HepG2 (cell line): ENCODE measurements around the gene SLC26A2. TPM values are rescaled to one million over a fixed set of nuclear protein-coding genes. Genes with fewer than 3 reads are reported as not detected.

ENCODE experiments used
- ATAC-seq: fragments of 200-7000 bp; cut with Tn5 transposase; 3 replicates; pipeline ENCODE4 v1.9.1; 2020; ENCODE audit warnings: mild to moderate bottlenecking, moderate library complexity
- BruUV-seq: library from RNA; stranded (reverse); fragments of 400-500 nt; replicated peaks from 2 replicates; lab custom pipeline; 2021; lab: Mats Ljungman, UMichigan
- CTCF ChIA-PET: fragments of 300-600 bp; formaldehyde crosslinking; extraction: SDS; loops from one replicate; lab custom pipeline; 2021; ENCODE audit warnings: low total read pairs, inconsistent platforms, low intra/inter-chr PET ratio; lab: Yijun Ruan, JAX
- POLR2A ChIA-PET: fragments of 350-600 bp; sonication (Branson Sonifier 250); formaldehyde crosslinking; loops from one replicate; lab custom pipeline; 2020; ENCODE audit warnings: antibody characterized with exemption, inconsistent platforms; lab: Yijun Ruan, JAX
- DNase-seq: peaks from one replicate; pipeline ENCODE4 v3.0.0-alpha.2; 2015; ENCODE audit warnings: low spot score
- FAIRE-seq: peaks from 3 replicates; lab custom pipeline; 2011; peaks lifted over from hg19 to GRCh38; lab: Jason Lieb, UNC
- H2AFZ ChIP-seq: one replicate; pipeline ENCODE4 v1.6.1; 2011; ENCODE audit warnings: low read length, inconsistent platforms
- H3K27ac ChIP-seq: fragments of 300-600 bp; 3 replicates; pipeline ENCODE4 v1.8.0; 2011; ENCODE audit warnings: mixed run types, mild to moderate bottlenecking, mixed read lengths, low read length, inconsistent platforms; ENCODE audit not compliant: insufficient read depth; ENCODE audit errors: extremely low read length
- H3K27me3 ChIP-seq, 2 experiments: fragments of 200-600 bp in 1 of 2; 2 replicates in 1 of 2; 3 replicates in 1 of 2; pipeline versions ENCODE4 v1.6.0 to v1.8.0; 2011; ENCODE audit warnings: low read length in 2 of 2, mild to moderate bottlenecking in 2 of 2, moderate library complexity in 2 of 2, inconsistent platforms in 1 of 2; ENCODE audit not compliant: insufficient read depth in 2 of 2, control insufficient read depth in 1 of 2
- H3K36me3 ChIP-seq, 2 experiments: fragments of 200-600 bp in 1 of 2; replicated peaks in 1 of 2; 2 replicates in 1 of 2; 3 replicates in 1 of 2; pipeline versions ENCODE4 v1.5.1 to v1.8.0; 2011; ENCODE audit warnings: low read length in 2 of 2, inconsistent platforms in 1 of 2; ENCODE audit not compliant: insufficient read depth in 2 of 2, control insufficient read depth in 1 of 2
- H3K4me1 ChIP-seq: 2 replicates; pipeline ENCODE4 v1.5.1; 2012; ENCODE audit warnings: low read length, inconsistent platforms; ENCODE audit not compliant: insufficient read depth
- H3K4me2 ChIP-seq: 2 replicates; pipeline ENCODE4 v1.6.0; 2011; ENCODE audit warnings: low read depth, low read length, inconsistent platforms
- H3K4me3 ChIP-seq, 3 experiments: fragments of 200-600 bp in 1 of 3; sonication (generic), shearing (Covaris generic) in 1 of 3; replicated peaks in 1 of 3; 2 replicates each; pipeline ENCODE4 v1.5.1; 2011 to 2016; ENCODE audit warnings: low read length in 3 of 3, inconsistent platforms in 2 of 3, low read depth in 2 of 3, mild to moderate bottlenecking in 2 of 3, control low read depth in 1 of 3, mixed read lengths in 1 of 3; ENCODE audit not compliant: insufficient read depth in 1 of 3
- H3K79me2 ChIP-seq: one replicate; pipeline ENCODE4 v1.6.1; 2011; ENCODE audit warnings: low read length, inconsistent platforms; ENCODE audit not compliant: insufficient read depth
- H3K9ac ChIP-seq: 2 replicates; pipeline ENCODE4 v1.6.0; 2011; ENCODE audit warnings: mild to moderate bottlenecking, low read depth, low read length, inconsistent platforms; ENCODE audit not compliant: insufficient read depth
- H3K9me3 ChIP-seq: 2 replicates; pipeline ENCODE4 v1.5.1; 2012; ENCODE audit warnings: mild to moderate bottlenecking, low read length
- H4K20me1 ChIP-seq: 2 replicates; pipeline ENCODE4 v1.6.0; 2011; ENCODE audit warnings: inconsistent platforms, mild to moderate bottlenecking, low read length, moderate library complexity; ENCODE audit not compliant: insufficient read depth
- ARID2 ChIP-seq: sonication (generic); formaldehyde crosslinking; IDR thresholded peaks from 2 replicates; pipeline ENCODE4 v1.8.1; 2022; ENCODE audit warnings: mild to moderate bottlenecking, missing genetic modification reagents, borderline replicate concordance
- ELF1 ChIP-seq: sonication (generic); formaldehyde crosslinking; IDR thresholded peaks from 2 replicates; pipeline ENCODE4 v1.4.0; 2020; ENCODE audit warnings: missing genetic modification reagents
- GATA4 ChIP-seq: sonication (generic); IDR thresholded peaks from 2 replicates; pipeline ENCODE4 v1.6.1; 2016; ENCODE audit warnings: antibody characterized with exemption, low read depth, borderline replicate concordance
- HMG20B ChIP-seq: conservative IDR thresholded peaks from 2 replicates; pipeline ENCODE4 v1.6.1; 2016; ENCODE audit warnings: missing genetic modification reagents, missing compliant biosample characterization
- HMGA1 ChIP-seq: sonication (generic); formaldehyde crosslinking; conservative IDR thresholded peaks from 2 replicates; pipeline ENCODE4 v1.4.0; 2020; ENCODE audit warnings: missing genetic modification reagents
- IKZF5 ChIP-seq: IDR thresholded peaks from 2 replicates; pipeline ENCODE4 v1.6.1; 2018; ENCODE audit warnings: missing genetic modification reagents, mild to moderate bottlenecking, missing compliant biosample characterization
- JUNB ChIP-seq: sonication (generic); formaldehyde crosslinking; IDR thresholded peaks from 2 replicates; pipeline ENCODE4 v1.8.0; 2022; ENCODE audit warnings: missing genetic modification reagents, mild to moderate bottlenecking, borderline replicate concordance
- MBD4 ChIP-seq: IDR thresholded peaks from 2 replicates; pipeline ENCODE4 v1.6.1; 2012; ENCODE audit warnings: low read length, inconsistent platforms, borderline replicate concordance
- PAF1 ChIP-seq: IDR thresholded peaks from 2 replicates; pipeline ENCODE4 v1.6.1; 2016; ENCODE audit warnings: missing genetic modification reagents, missing compliant biosample characterization
- PPARG ChIP-seq: conservative IDR thresholded peaks from 2 replicates; pipeline ENCODE4 v1.6.1; 2016; ENCODE audit warnings: missing biosample characterization, missing genetic modification reagents
- SRY ChIP-seq: sonication (generic); formaldehyde crosslinking; IDR thresholded peaks from 2 replicates; pipeline ENCODE4 v1.8.0; 2022; ENCODE audit warnings: mild to moderate bottlenecking, missing genetic modification reagents
- ZBTB46 ChIP-seq: sonication (generic); formaldehyde crosslinking; IDR thresholded peaks from 2 replicates; pipeline ENCODE4 v1.4.0; 2020; ENCODE audit warnings: mild to moderate bottlenecking, missing genetic modification reagents, borderline replicate concordance
- ZNF639 ChIP-seq: conservative IDR thresholded peaks from 2 replicates; pipeline ENCODE4 v1.6.1; 2018; ENCODE audit warnings: missing genetic modification reagents
- ZNF691 ChIP-seq: sonication (generic); formaldehyde crosslinking; IDR thresholded peaks from 2 replicates; pipeline ENCODE4 v1.4.0; 2020; ENCODE audit warnings: missing genetic modification reagents, low read depth, mild to moderate bottlenecking, borderline replicate concordance
- WGBS: methylation state at CpG from one replicate; pipeline ENCODE4 v1.1.6; 2017; ENCODE audit warnings: low lambda C conversion rate; 5-methylcytosine and 5-hydroxymethylcytosine counted together
- in situ Hi-C: cut with HindIII; loops from 2 replicates; pipeline ENCODE4 v1.10.0; 2017; ENCODE audit warnings: low pct_unique_long_range_greater_than_20kb; ENCODE audit not compliant: extremely low pct_ligation_motif_present
- intact Hi-C: fragments of 100-400 bp; cut with micrococcal nuclease; formaldehyde crosslinking; loops from one replicate; pipeline ENCODE4 v1.10.0; 2022; ENCODE audit not compliant: unreplicated experiment
- polyA plus RNA-seq, 8 experiments: library from polyadenylated mRNA; depleted of rRNA in 3 of 8; stranded (reverse) in 7 of 8; unstranded in 1 of 8; fragments of >200 nt; fragmentation: Illumina TruSeq in 4 of 8; extraction: Trizol in 4 of 8; gene quantifications; 2 replicates each; pipeline versions ENCODE4 v1.2.1 to v1.2.3, GENCODE V29; 2011 to 2016; ENCODE audit warnings: low read depth in 4 of 8, missing spikeins in 1 of 8, mixed read lengths in 1 of 8; ENCODE audit not compliant: insufficient read depth in 1 of 8
- total RNA-seq, 5 experiments: library from RNA; depleted of rRNA; stranded (reverse); fragments of >200 nt; fragmentation: Illumina TruSeq; extraction: Trizol; gene quantifications; 2 replicates each; pipeline ENCODE4 v1.2.3, GENCODE V29; 2016; ENCODE audit warnings: low read depth in 1 of 5

The SLC26A2 gene
- total and polyA plus RNA-seq, 2 of the 13 experiments (the other 11 are each of a cell fraction or from before 2014, with no cell fraction given), result 2.2 to 7.9 TPM

GRCh38 chr5:149921597-149921996 is 39.0 kb upstream of the SLC26A2 start (continued):
- no peak for TF ChIP-seq PPARG (CRISPR knock-in tag)
- TF ChIP-seq, all 625 proteins: peak for 0

GRCh38 chr5:149922950-149923349 is 37.6 kb upstream of the SLC26A2 start:
- CTCF ChIA-PET, result no interaction called here
- intact Hi-C loops, result no loop called here
- POLR2A ChIA-PET, result no interaction called here

More at GRCh38 chr5:149922950-149923349, 37.6 kb upstream of the SLC26A2 start:
- FAIRE-seq, result no peak
- no peaks in the 10 kb centered on the region for H4K20me1 ChIP-seq
- H3K36me3 ChIP-seq, result no peaks in the 10 kb centered on the region
- no peak overlapping the region for H3K9ac ChIP-seq
- ATAC-seq, result no peak
- H3K27ac ChIP-seq, result no peak overlapping the region
- no peak for TF ChIP-seq HMGA1 (CRISPR knock-in tag)
- no peak for TF ChIP-seq ARID2 (CRISPR knock-in tag)
- TF ChIP-seq ZNF691 (CRISPR knock-in tag), result no peak
- TF ChIP-seq MBD4, result no peak
- TF ChIP-seq SRY (CRISPR knock-in tag), result no peak
- no peak for TF ChIP-seq ZNF639
- no peak for TF ChIP-seq ZBTB46 (CRISPR knock-in tag)
- TF ChIP-seq ELF1 (CRISPR knock-in tag), result no peak
- TF ChIP-seq JUNB (CRISPR knock-in tag), result no peak
- TF ChIP-seq PAF1 (CRISPR knock-in tag), result no peak
- no peak for TF ChIP-seq HMG20B
- TF ChIP-seq GATA4, result no peak
- TF ChIP-seq IKZF5 (CRISPR knock-in tag), result no peak
- H3K4me1 ChIP-seq, result no peaks in the 10 kb centered on the region
- BruUV-seq, result no TSS peak
- no peaks in the 10 kb centered on the region for H3K9me3 ChIP-seq
- H3K4me3 ChIP-seq, result no peak overlapping the region
- in situ Hi-C loops, result no loop called here
- no peak overlapping the region for H3K4me2 ChIP-seq
- H3K79me2 ChIP-seq, result no peaks in the 10 kb centered on the region
- 19% methylated on average over 6 of the region's 6 CpGs for WGBS
- no peaks in the 10 kb centered on the region for H3K27me3 ChIP-seq
- DNase-seq, result no peak
- H2AFZ ChIP-seq, result no peak overlapping the region
